Spleen (tissue), 7 donors: ENCODE measurements around the gene GAS7.

ENCODE experiments used
- CTCF ChIP-seq, 11 experiments: fragments of 200-600 bp in 7 of 11; fragments of 450-650 bp in 4 of 11; sonication (generic) in 4 of 11; IDR thresholded peaks in 8 of 11; conservative IDR thresholded peaks in 3 of 11; 1 replicate in 7 of 11; 2 replicates in 4 of 11; pipeline versions ENCODE4 v1.4.0 to v1.8.0; 2016 to 2021; ENCODE audit warnings: antibody characterized with exemption in 11 of 11, inconsistent platforms in 4 of 11, mild to moderate bottlenecking in 1 of 11
- POLR2A ChIP-seq, 3 donors: fragments of 450-650 bp; IDR thresholded peaks; one replicate each; pipeline ENCODE4 v1.5.1; 2017; ENCODE audit warnings: antibody characterized with exemption in 3 of 3, mild to moderate bottlenecking in 1 of 3
- donor health status: DM: no; HTN: no; CAD: no; lungs with moderate emphysema.
- donor health status: DM: no; HTN: no; CAD: no.
- donor health status: DM: no; HTN: no; CAD: no.

DNA sequence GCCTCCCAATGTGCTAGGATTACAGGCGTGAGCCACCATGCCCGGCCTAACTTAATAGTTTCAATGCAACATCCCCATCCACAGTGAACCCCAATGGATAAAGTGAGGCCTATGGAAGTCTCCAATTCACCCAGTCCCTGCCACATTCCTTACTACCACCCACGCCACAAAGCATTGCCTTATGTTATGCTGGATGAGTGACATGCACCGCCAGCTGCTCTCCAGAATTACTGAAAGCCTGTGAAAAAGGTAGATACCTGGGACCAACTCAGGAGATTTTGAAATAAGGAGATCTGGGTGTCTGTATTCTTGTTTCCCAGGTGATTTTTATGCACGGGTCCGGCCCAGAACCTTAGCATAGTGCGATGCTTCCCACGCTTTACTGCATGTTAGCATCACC is 16.9 kb upstream of the GAS7 start:
- no peak for TF ChIP-seq CTCF (IDR thresholded peaks at IDR 0.05 in 8 of 11, conservative IDR thresholded peaks at IDR 0.05 in 3 of 11)
- TF ChIP-seq POLR2A (IDR thresholded peaks at IDR 0.05): no peak
